ENCODE data around the gene NIN.
"Not testable (repeated sequence)": the region's sequence is repeated elsewhere in the genome, so short reads cannot be mapped to it uniquely, and the experiment has no call there.

NIN gene

DNA sequence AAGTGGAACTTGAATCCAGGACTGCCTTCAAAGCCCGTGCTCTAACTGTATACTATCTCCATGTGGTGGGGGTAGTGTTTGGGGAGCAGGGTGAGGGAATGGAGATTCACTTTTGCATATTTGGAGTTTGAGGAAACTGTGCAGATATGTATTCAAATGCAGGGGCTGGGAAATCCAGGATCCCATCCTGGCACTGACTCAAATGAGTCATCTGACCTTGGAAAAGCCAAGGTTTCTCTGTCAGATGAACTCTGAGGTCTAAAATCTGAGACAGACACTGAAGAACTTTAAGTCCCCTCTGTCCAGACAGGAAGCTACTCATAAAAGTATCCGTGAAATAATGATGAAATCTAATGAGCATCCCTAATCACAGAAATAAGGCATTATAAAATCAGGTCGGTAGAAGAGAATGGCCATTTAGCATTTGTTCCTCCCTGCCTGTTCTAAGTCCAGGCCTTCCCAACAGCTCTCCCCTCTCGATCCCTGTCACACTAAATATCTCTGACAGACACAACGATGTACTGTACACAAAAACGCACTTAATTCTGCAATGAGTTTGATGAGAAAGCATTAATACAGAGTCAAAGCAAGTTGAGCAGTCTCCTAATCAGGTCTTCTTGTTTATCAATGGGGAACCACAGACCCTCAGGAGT, 14.4 kb downstream of the NIN start:
- DNase-seq (ENCODE audit: low spot score): peak; percentile 49

GRCh38 chr14:50815526-50815925, 15.4 kb downstream of the NIN start:
- DNase-seq (ENCODE audit: low spot score): not testable (repeated sequence)

- not testable (repeated sequence) for DNase-seq (ENCODE audit: low spot score)
Measured at GRCh38 chr14:50815058-50815457, 15.9 kb downstream of the NIN start.

DNA sequence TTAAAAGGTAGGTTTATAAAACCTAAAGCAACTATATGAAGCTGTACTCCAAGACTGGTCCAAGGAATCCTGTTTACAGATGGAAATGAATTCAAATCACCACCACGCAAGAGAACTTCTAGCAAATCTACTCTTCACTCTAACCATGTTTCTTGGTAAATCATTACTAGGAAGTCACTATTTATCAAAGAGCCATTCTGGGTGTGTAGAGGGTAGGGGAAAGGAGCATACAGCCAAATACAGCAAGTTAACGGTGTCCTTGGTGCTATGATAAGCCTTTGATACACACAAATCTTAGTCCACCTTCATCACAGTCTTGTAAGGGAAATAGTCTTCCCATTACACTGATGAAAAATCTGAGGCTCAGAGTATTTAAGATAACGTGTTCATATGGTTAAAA, 16.8 kb downstream of the NIN start:
- no peak for DNase-seq (ENCODE audit: low spot score)

GRCh38 chr14:50813544-50813863, 17.5 kb downstream of the NIN start:
- DNase-seq (ENCODE audit: low spot score): no peak

DNA sequence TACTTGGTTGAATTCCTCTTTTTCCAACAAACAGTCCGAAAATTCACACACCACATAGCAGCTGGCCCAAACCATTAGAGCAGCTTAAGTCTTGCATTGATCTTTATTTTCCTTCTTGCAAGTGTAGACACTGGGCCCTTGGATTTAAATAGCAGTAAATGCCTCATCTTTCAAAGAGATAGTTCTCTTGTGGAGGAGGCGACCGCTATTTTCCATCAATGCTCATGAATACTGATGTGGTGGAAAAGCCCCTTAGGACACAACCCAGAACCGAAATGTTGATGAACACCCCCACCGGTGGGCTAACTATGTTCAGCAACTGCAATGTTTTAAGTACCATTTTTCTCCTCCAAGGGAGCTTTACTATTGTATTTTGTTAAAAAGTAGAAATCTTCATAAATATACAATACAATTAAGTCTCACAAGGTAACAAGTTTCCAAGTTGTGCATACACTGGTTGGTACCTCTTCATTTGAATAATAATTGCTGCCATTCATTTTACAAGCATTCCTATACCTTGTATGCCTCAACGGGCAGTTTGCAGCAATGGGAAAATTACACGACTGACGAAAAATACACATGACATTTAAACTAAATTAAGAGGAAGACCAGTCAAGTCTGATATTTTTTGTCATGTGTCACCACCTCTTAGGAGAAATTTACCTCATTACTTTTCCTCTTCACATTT, 18.0 kb downstream of the NIN start:
- no peak for DNase-seq (ENCODE audit: low spot score)

DNA sequence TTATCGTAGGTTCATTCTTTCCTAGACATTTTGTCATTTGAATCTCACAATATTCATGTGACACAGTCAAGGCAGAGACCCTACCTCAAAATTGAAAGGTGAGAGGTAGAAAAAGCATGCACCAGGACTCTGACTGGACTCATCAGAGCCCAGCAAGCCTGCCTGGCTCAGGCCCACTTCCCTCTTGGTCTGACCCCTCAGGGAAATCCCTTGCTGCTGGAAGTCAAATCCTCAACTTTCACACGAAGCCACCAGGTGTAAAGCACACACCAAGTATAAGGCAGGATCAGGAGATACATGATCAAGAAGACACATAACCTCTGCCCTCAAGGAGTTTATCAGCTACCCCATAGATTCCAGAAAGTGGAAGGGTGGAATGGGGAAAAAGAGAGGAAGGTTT, 18.8 kb downstream of the NIN start:
- DNase-seq (ENCODE audit: low spot score): no peak

DNA sequence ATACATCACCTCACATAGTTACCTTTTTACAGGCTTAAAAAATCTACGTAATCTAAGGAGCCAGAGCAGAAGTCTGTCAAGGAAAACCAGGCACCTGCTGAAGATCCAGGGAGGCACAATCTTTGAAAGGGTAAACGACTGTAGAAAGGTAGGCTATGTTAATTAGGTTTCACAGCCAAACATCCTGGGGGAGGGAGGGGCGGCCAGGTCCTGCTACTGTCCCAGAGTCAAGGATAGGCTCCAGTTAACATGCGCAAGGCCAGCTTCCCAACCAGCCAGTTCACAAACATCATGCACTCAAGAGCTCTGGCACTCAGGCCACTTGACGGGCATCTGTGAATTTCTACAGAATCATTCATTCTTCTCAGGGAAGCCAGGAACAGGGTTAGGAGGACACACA, 22.9 kb downstream of the NIN start:
- no peak for DNase-seq (ENCODE audit: low spot score)

- no peak for DNase-seq (ENCODE audit: low spot score)
Measured at GRCh38 chr14:50806241-50806933, 24.6 kb downstream of the NIN start.

GRCh38 chr14:50805396-50805795, 25.6 kb downstream of the NIN start:
- DNase-seq (ENCODE audit: low spot score): no peak

DNA sequence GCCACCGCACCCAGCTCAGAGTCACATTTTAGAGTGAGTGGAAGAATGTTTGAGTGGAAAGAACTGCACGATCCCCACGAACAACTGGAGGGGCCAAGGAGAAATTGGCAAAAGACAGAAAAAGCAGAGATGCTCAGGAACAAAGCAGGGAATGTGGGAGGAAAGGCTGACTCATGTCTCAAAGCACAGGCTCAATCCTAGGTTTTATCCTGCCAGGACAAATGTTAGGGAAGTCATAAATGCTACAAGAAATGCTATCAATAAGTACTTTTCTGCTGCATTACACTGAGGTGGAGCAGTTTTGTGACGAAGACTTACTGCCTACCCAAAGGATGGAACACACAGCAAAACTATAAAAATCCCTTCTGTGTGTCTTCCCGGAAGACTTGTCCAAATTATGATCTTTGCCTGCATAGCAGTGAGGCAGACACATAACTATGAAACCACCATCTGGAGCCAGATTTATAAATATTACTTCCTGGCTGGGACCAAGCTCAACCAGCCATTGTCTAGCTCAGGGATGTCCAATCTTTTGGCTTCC, 26.7 kb downstream of the NIN start:
- DNase-seq (ENCODE audit: low spot score): peak; percentile 28

DNA sequence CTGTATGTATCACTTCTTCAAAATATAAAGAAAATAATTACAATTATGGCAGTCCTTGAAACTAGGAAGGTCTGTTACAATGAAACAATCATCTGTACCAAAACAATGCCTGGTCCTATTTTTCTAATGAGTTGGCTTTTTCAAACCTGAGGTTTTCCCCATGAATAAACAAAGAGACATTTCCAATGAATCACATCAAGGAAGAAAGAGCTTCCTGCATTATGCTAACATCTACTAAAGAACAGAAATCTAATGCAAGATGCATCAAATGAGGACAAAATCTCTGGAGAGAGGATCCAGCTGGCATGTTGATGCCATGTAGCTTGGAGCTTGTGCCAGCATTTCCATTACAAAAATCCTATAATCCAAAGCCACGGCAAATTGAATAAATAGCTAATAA, 29.3 kb downstream of the NIN start:
- peak; percentile 73 for DNase-seq (ENCODE audit: low spot score)

GRCh38 chr14:50800032-50800431, 30.9 kb downstream of the NIN start:
- DNase-seq (ENCODE audit: low spot score): no peak

DNA sequence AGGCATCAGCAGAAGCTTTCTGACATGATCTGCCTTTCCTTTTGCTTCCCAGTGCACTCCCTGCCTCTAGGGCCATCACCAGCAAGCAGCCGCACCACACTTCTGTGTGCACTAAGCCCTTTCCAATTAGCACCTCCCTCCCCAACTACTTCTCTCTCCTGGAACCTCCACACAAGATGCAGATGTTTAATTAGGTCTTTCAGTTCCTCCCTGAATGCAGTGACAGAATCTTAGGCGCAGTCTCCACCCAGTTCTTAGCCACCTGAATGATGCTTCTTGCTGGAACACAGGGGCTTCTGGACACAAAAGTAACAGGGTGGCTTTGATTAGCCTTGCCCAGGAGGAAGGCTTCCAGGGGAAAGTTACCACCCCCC, 32.9 kb downstream of the NIN start:
- no peak for DNase-seq (ENCODE audit: low spot score)

- DNase-seq (ENCODE audit: low spot score): peak; percentile 64
Measured at GRCh38 chr14:50797250-50798047, 33.5 kb downstream of the NIN start.

DNA sequence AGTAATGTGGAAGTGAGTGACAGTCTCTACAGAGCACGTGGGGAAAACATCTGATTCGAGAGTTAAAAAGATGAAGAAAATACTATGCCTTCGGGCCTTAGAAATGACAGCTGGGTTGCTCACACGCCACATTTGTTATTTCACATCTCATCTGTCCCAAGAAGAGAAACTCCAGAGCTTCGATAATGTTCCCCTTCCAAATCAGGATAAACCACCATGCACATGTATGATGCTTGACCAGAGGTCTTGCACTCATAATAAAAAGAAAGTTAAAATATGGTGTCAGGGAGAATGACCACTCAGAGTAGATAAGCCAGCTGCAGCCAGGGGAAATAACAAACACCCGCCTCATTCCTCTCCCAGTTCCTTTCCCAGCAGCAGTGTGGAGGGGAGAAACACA, 34.6 kb downstream of the NIN start:
- no peak for DNase-seq (ENCODE audit: low spot score)

DNA sequence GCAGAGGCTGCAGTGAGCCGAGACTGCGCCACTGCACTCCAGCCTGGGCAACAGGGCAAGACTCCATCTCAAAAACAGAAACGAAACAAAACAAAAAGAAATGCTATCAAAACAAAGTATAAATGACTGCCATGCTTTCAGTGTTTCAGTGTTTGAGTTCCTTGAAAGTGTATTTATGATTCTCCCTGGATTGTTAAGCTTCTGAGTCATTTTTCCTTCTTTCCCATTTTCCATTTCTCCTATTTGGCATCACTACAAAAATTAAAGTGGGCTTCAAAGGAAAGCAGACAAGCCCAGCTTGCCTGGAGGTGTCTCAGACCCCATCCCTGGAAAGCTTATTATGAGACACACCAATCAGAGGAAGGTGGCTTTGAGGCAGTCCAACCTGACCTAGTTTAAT, 35.1 kb downstream of the NIN start:
- no peak for DNase-seq (ENCODE audit: low spot score)

DNA sequence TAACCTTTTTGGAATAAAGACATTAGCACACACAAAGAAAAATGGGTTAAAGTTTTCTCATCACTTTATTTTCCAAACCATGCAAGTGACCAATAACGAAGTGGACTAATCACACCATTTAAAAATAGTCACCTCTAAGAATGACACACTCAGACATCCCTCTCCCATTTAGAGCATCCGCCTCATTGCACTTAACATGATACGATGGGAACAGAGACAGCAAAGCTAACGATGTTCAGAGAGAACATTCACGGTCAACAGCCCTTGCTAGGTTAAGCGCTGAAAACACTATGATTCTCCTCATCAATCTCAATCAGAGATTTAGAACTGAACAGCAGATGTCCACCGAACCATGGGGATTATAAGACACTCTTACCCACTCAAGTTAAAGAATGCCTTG, 35.8 kb downstream of the NIN start:
- no peak for DNase-seq (ENCODE audit: low spot score)

- no peak for DNase-seq (ENCODE audit: low spot score)
Measured at GRCh38 chr14:50794068-50794645, 36.8 kb downstream of the NIN start.

DNA sequence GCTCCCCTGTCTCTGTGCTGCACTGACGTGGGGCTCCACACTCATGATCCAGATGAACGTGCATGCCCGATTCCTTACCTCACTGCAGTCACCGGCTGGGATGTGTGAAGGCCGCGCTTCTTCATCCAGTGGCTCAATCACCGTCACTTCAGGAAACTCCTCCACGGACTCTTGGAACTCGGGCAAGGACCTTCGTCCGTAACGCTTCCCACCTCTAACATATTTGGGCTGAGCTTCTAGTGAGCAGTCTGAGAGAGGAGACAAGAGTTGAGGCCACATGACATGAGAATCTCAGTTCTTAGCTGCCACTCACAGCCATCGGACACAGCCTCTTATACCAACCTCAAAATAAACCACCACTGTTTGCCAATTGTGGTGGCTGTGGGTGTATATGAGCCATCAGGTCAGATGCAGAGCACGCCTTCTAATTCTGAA, 38.3 kb downstream of the NIN start:
- no peak for DNase-seq (ENCODE audit: low spot score)

GRCh38 chr14:50792051-50792477, 38.9 kb downstream of the NIN start:
- no peak for DNase-seq (ENCODE audit: low spot score)

GRCh38 chr14:50791201-50791600, 39.8 kb downstream of the NIN start:
- no peak for DNase-seq (ENCODE audit: low spot score)

Data from kidney tubule cell (primary cell).